D721Med (cell line): ENCODE data around the gene IMPDH1.

Experiments used
- DNase-seq: peaks from one replicate; pipeline ENCODE4 v3.0.0; 2011; ENCODE audit warnings: low spot score; ENCODE audit not compliant: insufficient read length
- FAIRE-seq: peaks from 2 replicates; lab custom pipeline; 2011; peaks lifted over from hg19 to GRCh38; lab: Jason Lieb, UNC
- TF ChIP-seq, protein P1 (sequence below): IDR thresholded peaks from 2 replicates; pipeline ENCODE4 v1.5.1; 2012; ENCODE audit warnings: mild to moderate bottlenecking, control low read depth; ENCODE audit not compliant: insufficient read depth; ENCODE audit errors: missing control alignments

Gene IMPDH1

GRCh38 chr7:128446306-128446705, 36.5 kb upstream of the IMPDH1 start:
- TF ChIP-seq, protein P1, sequence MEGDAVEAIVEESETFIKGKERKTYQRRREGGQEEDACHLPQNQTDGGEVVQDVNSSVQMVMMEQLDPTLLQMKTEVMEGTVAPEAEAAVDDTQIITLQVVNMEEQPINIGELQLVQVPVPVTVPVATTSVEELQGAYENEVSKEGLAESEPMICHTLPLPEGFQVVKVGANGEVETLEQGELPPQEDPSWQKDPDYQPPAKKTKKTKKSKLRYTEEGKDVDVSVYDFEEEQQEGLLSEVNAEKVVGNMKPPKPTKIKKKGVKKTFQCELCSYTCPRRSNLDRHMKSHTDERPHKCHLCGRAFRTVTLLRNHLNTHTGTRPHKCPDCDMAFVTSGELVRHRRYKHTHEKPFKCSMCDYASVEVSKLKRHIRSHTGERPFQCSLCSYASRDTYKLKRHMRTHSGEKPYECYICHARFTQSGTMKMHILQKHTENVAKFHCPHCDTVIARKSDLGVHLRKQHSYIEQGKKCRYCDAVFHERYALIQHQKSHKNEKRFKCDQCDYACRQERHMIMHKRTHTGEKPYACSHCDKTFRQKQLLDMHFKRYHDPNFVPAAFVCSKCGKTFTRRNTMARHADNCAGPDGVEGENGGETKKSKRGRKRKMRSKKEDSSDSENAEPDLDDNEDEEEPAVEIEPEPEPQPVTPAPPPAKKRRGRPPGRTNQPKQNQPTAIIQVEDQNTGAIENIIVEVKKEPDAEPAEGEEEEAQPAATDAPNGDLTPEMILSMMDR, result no peak
- FAIRE-seq, result no peak
- no peak for DNase-seq

- DNase-seq, result no peak
- no peak for FAIRE-seq
- TF ChIP-seq, protein P1, result no peak
Observed at GRCh38 chr7:128443831-128444600, 34.2 kb upstream of the IMPDH1 start.

DNA sequence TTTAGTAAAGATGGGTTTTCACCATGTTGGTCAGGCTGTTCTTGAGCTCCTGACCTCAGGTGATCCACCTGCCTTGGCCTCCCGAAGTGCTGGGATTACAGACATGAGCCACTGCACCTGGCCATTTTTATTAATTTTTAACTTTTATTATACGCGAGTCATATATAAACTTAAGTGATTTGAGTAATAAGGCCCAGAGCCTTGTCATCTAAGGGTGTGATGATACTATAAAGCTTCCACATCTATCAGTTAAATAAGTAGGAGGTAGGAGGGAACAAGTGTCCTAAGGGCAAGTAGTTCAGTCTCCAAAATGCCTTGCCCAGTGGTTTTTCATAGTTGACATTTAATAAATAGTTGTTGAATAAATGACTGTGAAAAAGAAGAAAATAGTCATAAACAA, 32.6 kb upstream of the IMPDH1 start:
- DNase-seq (no peak), FAIRE-seq (no peak)
- TF ChIP-seq, protein P1, result no peak

DNA sequence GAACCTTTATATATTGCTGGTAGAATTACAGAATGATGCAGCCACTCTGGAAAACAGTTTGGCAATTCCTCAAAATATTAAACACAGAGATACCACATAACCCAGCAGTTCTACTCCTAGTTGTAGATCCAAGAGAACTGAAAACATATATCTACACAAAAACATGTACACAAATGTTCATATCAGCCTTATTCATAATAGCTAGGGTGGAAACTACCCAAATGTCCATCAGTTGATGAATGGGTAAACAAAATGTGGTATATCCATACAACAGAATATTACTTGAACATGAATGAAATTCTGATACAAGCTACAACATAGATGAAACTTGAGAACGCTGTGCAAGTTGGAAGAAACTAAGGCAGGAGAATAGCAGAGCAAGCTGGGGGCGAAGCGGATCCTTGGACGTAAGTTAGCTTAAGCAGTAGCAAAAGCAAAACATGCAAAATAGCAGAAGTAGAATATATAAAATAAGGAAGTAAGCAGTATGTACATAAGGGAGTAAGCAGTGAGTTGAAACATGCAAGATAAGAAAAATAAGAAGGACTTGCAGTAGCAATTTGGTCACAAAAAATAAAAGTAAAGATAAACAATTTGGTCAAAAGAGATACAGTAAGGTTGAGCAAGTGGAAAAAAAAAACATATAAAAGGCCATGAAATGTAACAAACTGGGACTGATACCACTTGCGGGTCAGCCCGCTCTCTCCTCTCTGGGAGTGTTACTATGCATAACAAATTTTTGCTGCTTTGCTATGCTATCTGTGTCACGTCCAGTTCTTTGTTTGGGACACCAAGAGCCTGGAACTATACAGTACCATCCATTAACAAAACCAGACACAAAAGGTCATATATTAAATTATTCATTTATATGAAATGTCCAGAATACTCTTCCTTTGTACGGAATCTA, 27.9 kb upstream of the IMPDH1 start:
- no peak for DNase-seq
- FAIRE-seq, result no peak
- TF ChIP-seq, protein P1, result no peak

DNA sequence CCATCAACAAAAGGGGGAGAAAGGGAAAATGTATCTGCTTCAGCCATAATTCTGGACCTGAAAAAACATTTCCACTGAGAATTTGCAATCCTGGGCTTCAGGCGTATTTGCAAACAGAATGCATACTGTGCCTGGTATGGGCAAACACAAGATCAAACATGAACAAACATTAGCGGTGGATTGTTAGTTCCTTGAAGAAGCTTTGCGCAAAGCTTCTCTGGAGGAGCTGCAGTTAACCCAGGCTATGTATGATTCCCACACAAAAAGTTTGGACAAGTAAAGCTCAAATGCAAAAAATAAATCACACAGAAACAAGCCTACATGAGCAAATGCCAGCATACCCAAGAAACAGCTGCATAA, 25.5 kb upstream of the IMPDH1 start:
- DNase-seq (no peak), FAIRE-seq (no peak)
- TF ChIP-seq, protein P1, result no peak

- no peak for FAIRE-seq
- no peak for DNase-seq
- TF ChIP-seq, protein P1, result no peak
Observed at GRCh38 chr7:128434413-128435326, 24.9 kb upstream of the IMPDH1 start.
